ENCODE data around the gene MCCC2.
"Not testable (repeated sequence)": the region's sequence is repeated elsewhere in the genome, so short reads cannot be mapped to it uniquely, and the experiment has no call there.

The MCCC2 gene

DNA sequence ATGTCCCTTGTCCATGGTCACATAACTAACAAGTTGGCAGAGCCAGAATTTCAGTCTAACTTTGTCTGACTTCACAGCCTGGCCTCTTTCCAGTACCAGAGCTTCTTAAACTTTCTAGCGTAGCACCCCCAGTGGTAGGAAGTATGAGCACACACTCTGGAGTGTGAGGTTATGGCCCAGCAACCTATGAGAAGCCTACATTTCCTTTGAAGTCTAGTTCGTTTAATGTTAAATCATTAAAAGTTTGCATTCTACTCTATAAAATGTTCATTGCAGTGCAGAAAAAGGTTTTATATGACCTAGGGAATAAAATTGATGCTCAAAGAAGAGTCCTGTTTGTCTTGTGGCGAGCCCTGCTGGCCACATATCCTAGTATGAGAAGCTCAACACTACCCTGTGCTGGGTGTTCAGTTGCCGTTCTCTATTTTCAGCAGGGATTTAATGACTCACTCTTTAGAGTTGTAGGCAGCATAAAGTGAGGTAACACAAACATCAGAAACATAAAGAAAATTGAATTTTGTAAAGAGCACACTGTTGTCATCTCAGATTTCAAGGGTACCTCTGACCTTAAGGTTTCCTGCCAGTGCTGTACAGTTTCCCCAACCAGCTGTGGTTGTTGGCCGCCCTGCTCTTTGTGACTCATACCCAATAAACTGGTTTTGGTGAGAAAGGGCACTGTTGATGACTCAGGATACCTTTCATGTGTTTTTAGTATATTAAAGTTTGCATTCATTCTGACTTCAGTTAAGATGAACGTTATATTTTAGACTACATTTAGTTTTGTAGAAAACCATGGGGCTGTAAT, 14.3 kb downstream of the MCCC2 start:
- no peak overlapping the region for H3K4me3 ChIP-seq (ENCODE audit: low read length)
- no peak overlapping the region for H3K27ac ChIP-seq (ENCODE audit: low read length)
- peaks cover 75% of the 10 kb centered on the region for H3K36me3 ChIP-seq (ENCODE audit: insufficient read depth, low read depth, low read length)
- no peaks in the 10 kb centered on the region for H3K27me3 ChIP-seq (ENCODE audit: insufficient read depth, low read length)
- H3K4me1 ChIP-seq (ENCODE audit: insufficient read depth, low read length): no peaks in the 10 kb centered on the region
- H3K9ac ChIP-seq (ENCODE audit: low read depth, low read length): no peak overlapping the region
- no peaks in the 10 kb centered on the region for H3K9me3 ChIP-seq (ENCODE audit: insufficient read depth, low read depth, low read length)

DNA sequence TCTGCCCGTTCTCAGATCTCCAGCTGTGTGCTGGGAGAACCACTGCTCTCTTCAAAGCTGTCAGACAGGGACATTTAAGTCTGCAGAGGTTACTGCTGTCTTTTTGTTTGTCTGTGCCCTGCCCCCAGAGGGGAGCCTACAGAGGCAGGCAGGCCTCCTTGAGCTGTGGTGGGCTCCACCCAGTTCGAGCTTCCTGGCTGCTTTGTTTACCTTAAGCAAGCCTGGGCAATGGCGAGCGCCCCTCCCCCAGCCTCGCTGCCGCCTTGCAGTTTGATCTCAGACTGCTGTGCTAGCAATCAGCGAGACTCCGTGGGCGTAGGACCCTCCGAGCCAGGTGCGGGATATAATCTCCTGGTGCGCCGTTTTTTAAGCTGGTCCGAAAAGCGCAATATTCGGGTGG, 22.8 kb downstream of the MCCC2 start:
- H3K27me3 ChIP-seq (ENCODE audit: insufficient read depth, low read length); H3K4me1 ChIP-seq (ENCODE audit: insufficient read depth, low read length); H3K27ac ChIP-seq (ENCODE audit: low read length); H3K9ac ChIP-seq (ENCODE audit: low read depth, low read length); H3K4me3 ChIP-seq (ENCODE audit: low read length); H3K9me3 ChIP-seq (ENCODE audit: insufficient read depth, low read depth, low read length): not testable (repeated sequence)
- H3K36me3 ChIP-seq (ENCODE audit: insufficient read depth, low read depth, low read length): peaks cover 20% of the 10 kb centered on the region

DNA sequence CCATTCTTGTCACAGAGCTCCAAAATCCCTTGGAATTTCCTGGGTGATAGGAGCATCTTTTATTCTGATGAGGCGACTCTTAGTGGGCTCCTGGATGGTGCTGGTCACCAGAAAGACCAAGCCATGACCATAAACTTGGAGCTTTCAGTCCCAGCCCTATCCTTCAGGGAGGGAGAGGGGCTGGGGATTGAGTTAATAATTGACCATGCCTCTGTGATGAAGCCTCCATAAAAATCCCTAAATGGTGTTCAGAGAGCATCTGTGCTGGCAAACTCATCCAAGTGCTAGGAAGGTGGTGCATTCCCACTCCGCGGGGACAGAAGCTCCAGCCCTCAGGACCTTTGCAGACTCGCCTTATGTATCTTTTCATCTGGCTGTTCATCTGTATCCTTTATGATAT, 28.7 kb downstream of the MCCC2 start:
- peaks cover 5% of the 10 kb centered on the region; the same call in 1 of the 2 replicates for H3K9me3 ChIP-seq (ENCODE audit: insufficient read depth, low read depth, low read length)
- H3K27me3 ChIP-seq (ENCODE audit: insufficient read depth, low read length): no peaks in the 10 kb centered on the region
- H3K36me3 ChIP-seq (ENCODE audit: insufficient read depth, low read depth, low read length): peaks cover 39% of the 10 kb centered on the region

DNA sequence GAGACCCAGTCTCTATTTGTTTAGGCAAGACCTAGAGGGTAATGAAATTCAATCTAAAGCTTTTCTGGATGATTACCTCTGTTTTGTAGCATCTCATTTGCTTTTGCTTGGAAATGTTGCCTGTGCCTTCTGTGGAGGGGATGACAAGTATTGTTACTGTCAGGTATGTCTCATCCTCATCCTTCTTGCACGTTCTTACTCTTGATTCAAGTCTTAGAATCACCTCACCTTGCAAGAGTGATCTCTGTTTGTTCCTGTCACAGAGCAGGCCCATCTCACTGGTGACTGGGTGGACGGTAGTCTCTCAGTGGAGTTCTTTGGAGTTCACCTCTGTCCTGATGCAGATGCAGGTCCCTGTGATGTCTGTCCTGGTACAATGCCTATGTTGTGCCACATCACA, 33.5 kb downstream of the MCCC2 start:
- H3K9ac ChIP-seq (ENCODE audit: low read depth, low read length): no peak overlapping the region
- no peaks in the 10 kb centered on the region for H3K4me1 ChIP-seq (ENCODE audit: insufficient read depth, low read length)
- H3K27me3 ChIP-seq (ENCODE audit: insufficient read depth, low read length): no peaks in the 10 kb centered on the region
- H3K9me3 ChIP-seq (ENCODE audit: insufficient read depth, low read depth, low read length): no peaks in the 10 kb centered on the region
- peaks cover 32% of the 10 kb centered on the region; the same call in 1 of the 2 replicates for H3K36me3 ChIP-seq (ENCODE audit: insufficient read depth, low read depth, low read length)
- H3K4me3 ChIP-seq (ENCODE audit: low read length): no peak overlapping the region
- H3K27ac ChIP-seq (ENCODE audit: low read length): no peak overlapping the region

More for the DNA sequence above, 28.7 kb downstream of the MCCC2 start:
- Histone ChIP-seq H3K4me3 (ENCODE audit: low read length) (no peak overlapping the region), H3K27ac (ENCODE audit: low read length) (no peak overlapping the region), H3K4me1 (ENCODE audit: insufficient read depth, low read length) (no peaks in the 10 kb centered on the region), H3K9ac (ENCODE audit: low read depth, low read length) (no peak overlapping the region)

DNA sequence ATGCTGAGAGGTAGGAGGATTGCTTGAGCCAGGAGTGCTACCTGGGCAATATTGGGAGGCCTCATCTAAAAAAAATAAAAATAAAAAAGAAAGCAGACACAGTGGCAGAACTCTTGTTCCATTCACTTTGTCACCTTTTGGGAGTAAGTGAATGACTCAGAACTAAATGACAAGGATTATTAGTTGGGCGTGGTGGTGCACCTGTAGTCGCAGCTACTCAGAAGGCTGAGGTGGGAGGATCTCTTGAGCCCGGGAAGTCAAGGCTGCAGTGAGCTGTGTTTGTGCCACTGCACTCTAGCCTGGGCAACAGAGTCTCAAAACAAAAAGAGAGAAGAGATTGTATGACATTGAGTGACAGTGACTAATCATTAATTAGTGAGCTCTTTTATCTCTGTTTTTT, 34.1 kb downstream of the MCCC2 start:
- H3K4me1 ChIP-seq (ENCODE audit: insufficient read depth, low read length): no peaks in the 10 kb centered on the region
- H3K36me3 ChIP-seq (ENCODE audit: insufficient read depth, low read depth, low read length): peaks cover 26% of the 10 kb centered on the region; the same call in 1 of the 2 replicates
- H3K9me3 ChIP-seq (ENCODE audit: insufficient read depth, low read depth, low read length): no peaks in the 10 kb centered on the region
- H3K9ac ChIP-seq (ENCODE audit: low read depth, low read length): no peak overlapping the region
- no peak overlapping the region for H3K27ac ChIP-seq (ENCODE audit: low read length)
- no peaks in the 10 kb centered on the region for H3K27me3 ChIP-seq (ENCODE audit: insufficient read depth, low read length)
- H3K4me3 ChIP-seq (ENCODE audit: low read length): no peak overlapping the region

DNA sequence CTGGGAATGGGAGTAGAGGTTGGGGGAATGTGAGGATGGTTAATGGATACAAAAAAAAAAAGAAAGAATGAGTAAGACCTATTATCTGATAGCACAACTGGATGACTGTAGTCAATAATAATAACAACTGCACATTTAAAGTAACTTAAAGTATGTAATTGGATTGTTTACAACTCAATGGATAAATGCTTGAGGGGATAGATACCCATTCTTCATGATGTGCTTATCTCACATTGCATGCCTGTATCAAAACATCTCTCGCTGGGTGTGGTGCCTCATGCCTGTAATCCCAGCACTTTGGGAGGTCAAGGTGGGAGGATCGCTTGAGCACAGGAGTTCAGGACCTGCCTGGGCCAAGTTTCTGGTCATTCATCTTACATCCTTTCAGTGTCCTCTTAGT, 34.6 kb downstream of the MCCC2 start:
- Histone ChIP-seq H3K9me3 (ENCODE audit: insufficient read depth, low read depth, low read length) (no peaks in the 10 kb centered on the region), H3K27ac (ENCODE audit: low read length) (no peak overlapping the region), H3K36me3 (ENCODE audit: insufficient read depth, low read depth, low read length) (peaks cover 26% of the 10 kb centered on the region; the same call in 1 of the 2 replicates), H3K4me1 (ENCODE audit: insufficient read depth, low read length) (no peaks in the 10 kb centered on the region), H3K27me3 (ENCODE audit: insufficient read depth, low read length) (no peaks in the 10 kb centered on the region), H3K9ac (ENCODE audit: low read depth, low read length) (no peak overlapping the region), H3K4me3 (ENCODE audit: low read length) (no peak overlapping the region)

DNA sequence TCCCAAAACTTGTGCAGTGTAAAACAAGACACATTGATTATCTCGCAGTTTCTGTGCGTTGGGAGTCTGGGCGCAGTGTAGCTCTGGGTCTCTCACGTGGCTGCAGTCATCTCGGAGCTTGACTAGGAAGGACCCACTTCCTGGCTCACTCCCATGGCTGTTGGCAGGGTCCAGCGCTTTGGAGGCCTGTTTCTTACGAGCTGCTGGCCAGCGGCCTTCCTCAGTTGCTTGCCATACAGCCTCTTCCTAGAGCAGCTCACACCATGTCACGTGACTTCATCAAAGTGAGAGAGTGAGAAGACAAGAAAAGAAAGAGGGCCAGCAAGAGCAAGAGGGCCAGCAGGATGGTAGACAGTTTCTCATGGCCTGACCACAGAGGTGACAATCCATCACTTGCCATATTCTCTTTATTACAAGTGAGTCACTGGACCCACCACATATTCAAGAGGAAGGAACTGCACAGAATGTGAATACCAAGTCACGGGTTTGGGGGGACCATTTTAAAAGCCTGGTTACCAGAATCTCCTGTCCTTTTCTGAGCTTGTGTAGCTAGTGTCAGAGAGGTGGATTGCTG, 36.2 kb downstream of the MCCC2 start:
- Histone ChIP-seq H3K27me3 (ENCODE audit: insufficient read depth, low read length) (no peaks in the 10 kb centered on the region), H3K4me1 (ENCODE audit: insufficient read depth, low read length) (no peaks in the 10 kb centered on the region), H3K4me3 (ENCODE audit: low read length) (no peak overlapping the region), H3K9ac (ENCODE audit: low read depth, low read length) (no peak overlapping the region), H3K9me3 (ENCODE audit: insufficient read depth, low read depth, low read length) (no peaks in the 10 kb centered on the region; the same call in 1 of the 2 replicates), H3K36me3 (ENCODE audit: insufficient read depth, low read depth, low read length) (peaks cover 27% of the 10 kb centered on the region; the same call in 1 of the 2 replicates), H3K27ac (ENCODE audit: low read length) (no peak overlapping the region)

DNA sequence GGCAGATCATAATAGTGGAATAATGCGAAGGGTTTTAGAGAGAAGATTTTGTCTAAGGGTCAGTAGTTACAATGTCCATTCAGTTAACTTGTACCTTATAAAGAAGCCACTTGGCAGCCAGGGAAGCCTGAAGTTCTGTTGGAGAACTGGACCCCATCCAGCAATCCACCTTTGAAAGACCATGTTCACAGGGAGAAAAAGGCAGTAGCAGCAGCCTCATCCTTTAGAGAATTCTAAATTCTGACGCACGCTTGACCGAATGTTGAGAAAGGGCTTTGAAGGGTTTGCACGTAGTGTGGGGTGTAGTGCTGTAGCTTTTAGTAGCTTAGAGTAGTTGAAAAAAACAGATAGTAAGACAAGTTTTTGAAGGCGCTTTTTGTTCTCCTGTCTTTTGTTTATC, 42.8 kb downstream of the MCCC2 start:
- Histone ChIP-seq H3K9ac (ENCODE audit: low read depth, low read length) (no peak overlapping the region), H3K4me3 (ENCODE audit: low read length) (no peak overlapping the region), H3K4me1 (ENCODE audit: insufficient read depth, low read length) (no peaks in the 10 kb centered on the region), H3K36me3 (ENCODE audit: insufficient read depth, low read depth, low read length) (peaks cover 30% of the 10 kb centered on the region), H3K9me3 (ENCODE audit: insufficient read depth, low read depth, low read length) (no peaks in the 10 kb centered on the region; the same call in 1 of the 2 replicates), H3K27ac (ENCODE audit: low read length) (no peak overlapping the region), H3K27me3 (ENCODE audit: insufficient read depth, low read length) (no peaks in the 10 kb centered on the region)

DNA sequence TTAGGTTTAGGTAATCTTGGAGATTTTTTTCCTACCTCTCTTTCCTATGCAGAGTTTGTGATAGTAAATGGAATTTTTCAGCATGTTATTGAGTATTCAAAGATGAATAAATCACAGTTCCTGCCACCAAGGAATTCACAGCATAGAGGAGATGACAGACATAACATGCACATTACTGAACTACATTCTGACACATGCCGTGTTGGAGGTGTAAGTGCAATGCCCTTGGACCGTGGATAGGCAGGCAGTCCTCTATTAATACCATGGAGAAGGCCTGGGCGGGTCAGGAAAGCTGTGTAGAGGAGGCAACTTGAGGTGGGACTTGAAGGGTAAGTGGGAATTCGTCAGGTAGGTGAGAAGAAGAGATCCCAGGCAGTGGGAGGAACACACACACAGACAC, 43.9 kb downstream of the MCCC2 start:
- no peak overlapping the region for H3K4me3 ChIP-seq (ENCODE audit: low read length)
- no peak overlapping the region for H3K27ac ChIP-seq (ENCODE audit: low read length)
- no peak overlapping the region for H3K9ac ChIP-seq (ENCODE audit: low read depth, low read length)
- peaks cover 37% of the 10 kb centered on the region for H3K36me3 ChIP-seq (ENCODE audit: insufficient read depth, low read depth, low read length)
- no peaks in the 10 kb centered on the region for H3K27me3 ChIP-seq (ENCODE audit: insufficient read depth, low read length)
- H3K9me3 ChIP-seq (ENCODE audit: insufficient read depth, low read depth, low read length): no peaks in the 10 kb centered on the region; the same call in 1 of the 2 replicates
- no peaks in the 10 kb centered on the region for H3K4me1 ChIP-seq (ENCODE audit: insufficient read depth, low read length)

DNA sequence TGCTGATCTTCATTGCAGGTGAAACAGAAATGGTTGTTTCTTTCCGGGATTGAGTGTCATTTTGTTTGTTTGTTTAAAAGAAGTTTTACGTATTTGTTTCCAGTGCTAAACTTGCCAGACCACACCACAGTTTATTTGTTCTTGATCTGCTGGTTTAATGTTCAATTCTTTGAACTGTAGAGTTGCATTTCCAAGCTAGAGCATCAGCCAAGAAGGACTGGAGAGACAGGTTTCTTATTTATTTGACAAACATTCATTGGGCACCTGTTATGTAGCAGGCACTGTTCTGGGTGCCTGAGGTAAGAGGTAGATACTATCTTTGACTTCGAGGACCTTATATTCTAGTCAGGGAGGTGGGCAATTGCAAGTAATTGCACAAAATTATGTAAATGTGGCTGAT, 45.0 kb downstream of the MCCC2 start:
- no peak overlapping the region for H3K4me3 ChIP-seq (ENCODE audit: low read length)
- no peaks in the 10 kb centered on the region for H3K27me3 ChIP-seq (ENCODE audit: insufficient read depth, low read length)
- H3K27ac ChIP-seq (ENCODE audit: low read length): no peak overlapping the region
- no peak overlapping the region for H3K9ac ChIP-seq (ENCODE audit: low read depth, low read length)
- no peaks in the 10 kb centered on the region for H3K4me1 ChIP-seq (ENCODE audit: insufficient read depth, low read length)
- no peaks in the 10 kb centered on the region for H3K9me3 ChIP-seq (ENCODE audit: insufficient read depth, low read depth, low read length)
- H3K36me3 ChIP-seq (ENCODE audit: insufficient read depth, low read depth, low read length): peaks cover 34% of the 10 kb centered on the region

DNA sequence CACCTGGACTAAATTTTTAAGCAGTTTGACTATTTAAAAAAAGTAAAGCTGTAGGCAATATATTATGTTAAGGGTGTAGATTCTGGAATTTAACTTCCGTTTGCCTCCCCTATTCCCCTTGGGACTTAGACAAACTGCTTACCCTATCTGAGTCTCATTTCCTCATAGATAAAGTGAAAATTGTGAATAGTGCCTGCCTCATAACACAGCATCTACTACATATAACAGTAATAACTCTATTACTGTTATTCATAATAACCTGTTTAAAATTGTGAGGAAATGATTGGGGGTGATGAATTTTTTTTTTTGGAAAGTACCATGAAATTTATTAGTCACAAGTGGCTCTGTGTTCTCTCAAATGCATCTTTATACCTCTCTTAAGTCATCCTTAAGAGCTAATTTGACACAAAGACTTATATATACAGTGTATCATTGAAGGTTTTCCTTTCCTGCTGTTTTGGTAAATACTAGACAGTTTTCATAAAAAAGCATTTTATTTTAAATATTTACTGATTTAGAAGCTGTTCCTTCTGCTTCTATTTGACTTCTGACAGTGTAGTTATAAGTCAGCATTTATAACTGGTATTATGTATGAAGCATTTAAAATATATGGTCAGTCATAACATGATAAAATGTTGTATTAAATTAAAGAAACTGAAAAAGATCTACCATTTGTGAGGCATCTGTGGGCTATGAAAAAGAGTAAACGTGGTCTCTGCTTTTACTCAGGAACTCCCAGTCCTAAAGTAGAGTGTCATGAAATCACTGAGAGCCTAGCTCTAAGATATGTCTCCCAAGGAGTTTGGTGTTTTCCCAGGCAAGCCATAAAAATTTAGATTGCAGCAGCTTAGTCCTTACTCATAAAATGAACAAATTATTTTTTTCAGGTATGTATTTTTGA, 46.4 kb downstream of the MCCC2 start:
- Histone ChIP-seq H3K4me3 (ENCODE audit: low read length) (no peak overlapping the region), H3K36me3 (ENCODE audit: insufficient read depth, low read depth, low read length) (peaks cover 45% of the 10 kb centered on the region), H3K9me3 (ENCODE audit: insufficient read depth, low read depth, low read length) (no peaks in the 10 kb centered on the region; the same call in 1 of the 2 replicates)

More for the DNA sequence above, 46.4 kb downstream of the MCCC2 start:
- Histone ChIP-seq H3K27ac (ENCODE audit: low read length) (no peak overlapping the region), H3K27me3 (ENCODE audit: insufficient read depth, low read length) (no peaks in the 10 kb centered on the region), H3K4me1 (ENCODE audit: insufficient read depth, low read length) (no peaks in the 10 kb centered on the region), H3K9ac (ENCODE audit: low read depth, low read length) (no peak overlapping the region)
